GM23338 (cell line): ENCODE results near the gene MRPL23. TPM values are rescaled to one million over a fixed set of nuclear protein-coding genes. Genes with fewer than 3 reads are reported as not detected.
A peak's percentile ranks its signal among the peaks of the same experiment; 100 is the strongest.

ENCODE experiments used
- ATAC-seq: fragments of 200-7000 bp; cut with Tn5 transposase; 3 replicates; pipeline ENCODE4 v1.9.1; 2020
- DNase-seq: peaks from one replicate; pipeline ENCODE4 v3.0.0-alpha.2; 2015; ENCODE audit warnings: low spot score
- H2AFZ ChIP-seq: fragments of 200-600 bp; sonication (generic); 2 replicates; pipeline ENCODE4 v1.8.0; 2016; ENCODE audit warnings: antibody characterized with exemption, mild to moderate bottlenecking, moderate library complexity
- H3F3A ChIP-seq: fragments of 200-600 bp; sonication (generic); replicated peaks from 2 replicates; pipeline ENCODE4 v1.8.0; 2017; ENCODE audit warnings: antibody characterized with exemption, mixed run types, low read depth
- H3K27ac ChIP-seq: fragments of 200-600 bp; sonication (generic); 2 replicates; pipeline ENCODE4 v1.6.1; 2016; ENCODE audit warnings: low read depth
- H3K27me3 ChIP-seq: fragments of 200-600 bp; sonication (generic); 2 replicates; pipeline ENCODE4 v1.8.0; 2016; ENCODE audit warnings: mild to moderate bottlenecking, mixed run types, moderate library complexity; ENCODE audit not compliant: insufficient read depth
- H3K36me3 ChIP-seq: fragments of 200-600 bp; sonication (generic); 2 replicates; pipeline ENCODE4 v1.8.0; 2016; ENCODE audit warnings: mild to moderate bottlenecking; ENCODE audit not compliant: insufficient read depth
- H3K4me1 ChIP-seq: fragments of 200-600 bp; sonication (generic); 2 replicates; pipeline ENCODE4 v1.8.0; 2016; ENCODE audit warnings: mild to moderate bottlenecking, moderate library complexity; ENCODE audit not compliant: insufficient read depth
- H3K4me2 ChIP-seq: fragments of 200-600 bp; sonication (generic); 2 replicates; pipeline ENCODE4 v1.7.1; 2017; ENCODE audit warnings: mixed run types
- H3K4me3 ChIP-seq: fragments of 200-600 bp; sonication (generic); 2 replicates; pipeline ENCODE4 v1.6.1; 2016; ENCODE audit warnings: mixed run types
- H3K79me2 ChIP-seq: fragments of 200-600 bp; sonication (generic); replicated peaks from 2 replicates; pipeline ENCODE4 v1.8.0; 2017; ENCODE audit warnings: mild to moderate bottlenecking; ENCODE audit not compliant: insufficient read depth
- H3K9me2 ChIP-seq: fragments of 200-600 bp; sonication (generic); 2 replicates; pipeline ENCODE4 v1.8.0; 2017; ENCODE audit not compliant: insufficient read depth
- H4K20me1 ChIP-seq: fragments of 200-600 bp; sonication (generic); replicated peaks from 2 replicates; pipeline ENCODE4 v1.8.0; 2017; ENCODE audit warnings: mild to moderate bottlenecking; ENCODE audit not compliant: insufficient read depth
- H3K27ac Mint-ChIP-seq: 2 replicates; pipeline ENCODE4 v1.8.0; 2020; ENCODE audit warnings: inconsistent platforms, mild to moderate bottlenecking, moderate library complexity, mixed read lengths
- H3K27me3 Mint-ChIP-seq: 3 replicates; pipeline ENCODE4 v1.8.0; 2022; ENCODE audit warnings: low read depth, mild to moderate bottlenecking, moderate library complexity, mixed read lengths, inconsistent platforms; ENCODE audit not compliant: insufficient read depth, poor library complexity
- H3K36me3 Mint-ChIP-seq: 3 replicates; pipeline ENCODE4 v1.8.0; 2021; ENCODE audit warnings: low read depth, mild to moderate bottlenecking, inconsistent platforms, moderate library complexity, mixed read lengths
- H3K4me1 Mint-ChIP-seq: 3 replicates; pipeline ENCODE4 v1.8.0; 2020; ENCODE audit warnings: mild to moderate bottlenecking, inconsistent platforms, mixed read lengths
- H3K4me3 Mint-ChIP-seq: 3 replicates; pipeline ENCODE4 v1.8.0; 2021; ENCODE audit warnings: moderate library complexity, mild to moderate bottlenecking, inconsistent platforms, mixed read lengths
- H3K9me3 Mint-ChIP-seq: 3 replicates; pipeline ENCODE4 v1.8.0; 2020; ENCODE audit warnings: moderate library complexity, mild to moderate bottlenecking, inconsistent platforms, mixed read lengths
- CREB1 ChIP-seq: fragments of 250-450 bp; sonication (Bioruptor Pico); IDR thresholded peaks from 2 replicates; pipeline ENCODE4 v1.5.0; 2020; ENCODE audit warnings: low read depth, mild to moderate bottlenecking, moderate library complexity
- CTCF ChIP-seq, 2 experiments: fragments of 200-600 bp in 1 of 2; sonication (generic) in 1 of 2; conservative IDR thresholded peaks; 2 replicates each; pipeline versions ENCODE4 v1.5.1 to v1.6.1; 2016 to 2017; ENCODE audit warnings: antibody characterized with exemption in 2 of 2, low read depth in 2 of 2, mild to moderate bottlenecking in 2 of 2, moderate library complexity in 1 of 2
- ETS1 ChIP-seq: IDR thresholded peaks from 2 replicates; pipeline ENCODE4 v1.6.1; 2016; ENCODE audit warnings: antibody characterized with exemption
- EZH2 ChIP-seq: fragments of 200-600 bp; sonication (generic); IDR thresholded peaks from one replicate; pipeline ENCODE4 v1.8.0; 2017; ENCODE audit warnings: antibody characterized with exemption, mild to moderate bottlenecking, low read depth; ENCODE audit not compliant: unreplicated experiment
- JUNB ChIP-seq: IDR thresholded peaks from one replicate; pipeline ENCODE4 v1.6.1; 2016; ENCODE audit warnings: antibody characterized with exemption; ENCODE audit not compliant: unreplicated experiment
- NANOG ChIP-seq: IDR thresholded peaks from 2 replicates; pipeline ENCODE4 v1.6.1; 2016; ENCODE audit warnings: antibody characterized with exemption, borderline replicate concordance
- POLR2AphosphoS5 ChIP-seq: IDR thresholded peaks from 2 replicates; pipeline ENCODE4 v1.6.1; 2016; ENCODE audit warnings: antibody characterized with exemption, low read depth
- STAT1 ChIP-seq: IDR thresholded peaks from one replicate; pipeline ENCODE4 v1.6.1; 2016; ENCODE audit warnings: antibody characterized with exemption; ENCODE audit not compliant: unreplicated experiment
- ZNF114 ChIP-seq: fragments of 250-450 bp; sonication (Bioruptor Pico); IDR thresholded peaks from 2 replicates; pipeline ENCODE4 v1.5.0; 2020; ENCODE audit warnings: mild to moderate bottlenecking, moderate library complexity
- ZNF331 ChIP-seq: fragments of 250-450 bp; sonication (Bioruptor Pico); IDR thresholded peaks from 2 replicates; pipeline ENCODE4 v1.5.0; 2020; ENCODE audit warnings: low read depth, mild to moderate bottlenecking, moderate library complexity
- ZNF462 ChIP-seq: fragments of 250-450 bp; sonication (Bioruptor Pico); IDR thresholded peaks from 2 replicates; pipeline ENCODE4 v1.5.0; 2020; ENCODE audit warnings: mild to moderate bottlenecking, moderate library complexity
- polyA plus RNA-seq: library from polyadenylated mRNA; unstranded; fragments of >200 nt; fragmentation: Nextera tagmentation; extraction: Ambion mirVana; gene quantifications from 2 replicates; pipeline ENCODE4 v1.2.1, GENCODE V29; 2016
- total RNA-seq: library from RNA; depleted of rRNA; stranded (reverse); fragments of >200 nt; shearing (Covaris generic); gene quantifications from 2 replicates; pipeline ENCODE4 v1.2.3, GENCODE V29; 2014

The MRPL23 gene
- total and polyA plus RNA-seq, 2 experiments from 2014 or later = 84.7 to 91.5 TPM

GRCh38 chr11:1969776-1970175 is 22.6 kb downstream of the MRPL23 start:
- H3K4me3 ChIP-seq = no peak overlapping the region
- Mint-ChIP-seq H3K9me3 (no peaks in the 10 kb centered on the region), H3K4me1 (no peaks in the 10 kb centered on the region), H3K4me3 (no peak overlapping the region), H3K36me3 (no peaks in the 10 kb centered on the region), H3K27ac (no peak overlapping the region), H3K27me3 (no peaks in the 10 kb centered on the region)
- no peaks in the 10 kb centered on the region for H3K36me3 ChIP-seq
- no peaks in the 10 kb centered on the region for H4K20me1 ChIP-seq
- ATAC-seq = peak; percentile 16
- H3K79me2 ChIP-seq = no peaks in the 10 kb centered on the region
- H3K27ac ChIP-seq = no peak overlapping the region
- H3K4me2 ChIP-seq = no peak overlapping the region
- TF ChIP-seq ZNF114 (CRISPR knock-in tag) = no peak
- TF ChIP-seq STAT1 = no peak
- DNase-seq = no peak
- H3K9me2 ChIP-seq = no peaks in the 10 kb centered on the region
- no peaks in the 10 kb centered on the region for H3K27me3 ChIP-seq
- no peaks in the 10 kb centered on the region for H3F3A ChIP-seq
- no peaks in the 10 kb centered on the region for H3K4me1 ChIP-seq
- no peak overlapping the region for H2AFZ ChIP-seq

GRCh38 chr11:1970956-1971355 is 23.8 kb downstream of the MRPL23 start:
- H2AFZ ChIP-seq = no peak overlapping the region
- no peak overlapping the region for H3K4me3 ChIP-seq
- DNase-seq (no peak), ATAC-seq (no peak)
- no peaks in the 10 kb centered on the region for H3K36me3 Mint-ChIP-seq
- TF ChIP-seq CREB1 (CRISPR knock-in tag) = no peak
- TF ChIP-seq POLR2AphosphoS5 = no peak
- no peak for TF ChIP-seq EZH2
- TF ChIP-seq JUNB = no peak
- TF ChIP-seq ETS1 = no peak
- TF ChIP-seq ZNF114 (CRISPR knock-in tag) = no peak
- TF ChIP-seq NANOG = no peak
- no peak for TF ChIP-seq ZNF462 (CRISPR knock-in tag)
- no peak for TF ChIP-seq CTCF (conservative IDR thresholded peaks at IDR 0.05; ENCODE audit: low read depth in 2 of 2)
- TF ChIP-seq ZNF331 (CRISPR knock-in tag) = no peak
- H3K4me3 Mint-ChIP-seq = no peak overlapping the region
- H3K27ac ChIP-seq = no peak overlapping the region
- H3F3A ChIP-seq = no peaks in the 10 kb centered on the region
- H3K27me3 ChIP-seq = no peaks in the 10 kb centered on the region
- H3K4me1 ChIP-seq = no peaks in the 10 kb centered on the region
- no peaks in the 10 kb centered on the region for H3K9me2 ChIP-seq
- H3K27ac Mint-ChIP-seq = no peak overlapping the region
- no peaks in the 10 kb centered on the region for H3K79me2 ChIP-seq
- no peak overlapping the region for H3K4me2 ChIP-seq
- no peaks in the 10 kb centered on the region for H4K20me1 ChIP-seq
- no peaks in the 10 kb centered on the region for H3K27me3 Mint-ChIP-seq
- H3K36me3 ChIP-seq = no peaks in the 10 kb centered on the region
- H3K9me3 Mint-ChIP-seq = no peaks in the 10 kb centered on the region
- H3K4me1 Mint-ChIP-seq = no peaks in the 10 kb centered on the region
